ENCODE measurements around the gene TLR6. TPM values are rescaled to one million over a fixed set of nuclear protein-coding genes. Genes with fewer than 3 reads are reported as not detected.
A peak's percentile ranks its signal among the peaks of the same experiment; 100 is the strongest.
"Not testable (repeated sequence)": the region's sequence is repeated elsewhere in the genome, so short reads cannot be mapped to it uniquely, and the experiment has no call there.

The TLR6 gene
- polyA plus RNA-seq, 1 experiment, result 3.7 TPM

DNA sequence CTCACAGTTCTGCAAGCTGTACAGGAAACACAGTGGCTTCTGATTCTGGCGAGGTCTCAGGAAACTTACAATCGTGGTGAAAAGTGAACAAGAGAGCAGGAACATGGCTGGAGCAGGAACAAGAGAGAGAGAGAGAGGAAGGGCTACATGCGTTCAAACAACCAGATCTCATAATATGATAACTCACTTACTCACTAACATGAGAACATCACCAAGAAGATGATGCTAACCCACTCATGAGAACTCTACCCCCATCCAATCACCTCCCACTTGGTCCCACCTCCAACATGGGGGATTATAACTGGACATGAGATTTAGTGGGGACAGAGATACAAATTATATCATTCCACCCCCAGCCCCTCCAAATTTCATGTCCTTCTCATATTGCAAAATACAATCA, 42.2 kb downstream of the TLR6 start:
- Histone ChIP-seq H3K27me3 (ENCODE audit: control insufficient read depth, insufficient read depth, low read length) (peaks cover 2% of the 10 kb centered on the region), H3K27ac (ENCODE audit: low read depth, low read length) (no peak overlapping the region), H3K9me3 (ENCODE audit: control insufficient read depth, insufficient read depth, low read length) (no peaks in the 10 kb centered on the region; the same call in 1 of the 2 replicates), H3K4me3 (ENCODE audit: low read depth, low read length) (no peak overlapping the region)
- DNase-seq (ENCODE audit: low read depth, low spot score), result no peak
- ChIA-PET CTCF (interaction anchor here (2.7 to 4.8 kb wide), 2 partner anchors 10 to 32 kb away, joined by 8 to 31 read pairs; partner anchors contain the start of genes TLR1 and TLR10), POLR2A (no interaction called here)
- TF ChIP-seq, protein P1, sequence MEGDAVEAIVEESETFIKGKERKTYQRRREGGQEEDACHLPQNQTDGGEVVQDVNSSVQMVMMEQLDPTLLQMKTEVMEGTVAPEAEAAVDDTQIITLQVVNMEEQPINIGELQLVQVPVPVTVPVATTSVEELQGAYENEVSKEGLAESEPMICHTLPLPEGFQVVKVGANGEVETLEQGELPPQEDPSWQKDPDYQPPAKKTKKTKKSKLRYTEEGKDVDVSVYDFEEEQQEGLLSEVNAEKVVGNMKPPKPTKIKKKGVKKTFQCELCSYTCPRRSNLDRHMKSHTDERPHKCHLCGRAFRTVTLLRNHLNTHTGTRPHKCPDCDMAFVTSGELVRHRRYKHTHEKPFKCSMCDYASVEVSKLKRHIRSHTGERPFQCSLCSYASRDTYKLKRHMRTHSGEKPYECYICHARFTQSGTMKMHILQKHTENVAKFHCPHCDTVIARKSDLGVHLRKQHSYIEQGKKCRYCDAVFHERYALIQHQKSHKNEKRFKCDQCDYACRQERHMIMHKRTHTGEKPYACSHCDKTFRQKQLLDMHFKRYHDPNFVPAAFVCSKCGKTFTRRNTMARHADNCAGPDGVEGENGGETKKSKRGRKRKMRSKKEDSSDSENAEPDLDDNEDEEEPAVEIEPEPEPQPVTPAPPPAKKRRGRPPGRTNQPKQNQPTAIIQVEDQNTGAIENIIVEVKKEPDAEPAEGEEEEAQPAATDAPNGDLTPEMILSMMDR (IDR thresholded peaks at IDR 0.05; ENCODE audit: low read depth, low read length), result no peak

GRCh38 chr4:38811297-38811696, 45.3 kb downstream of the TLR6 start:
- Histone ChIP-seq H3K9me3 (ENCODE audit: control insufficient read depth, insufficient read depth, low read length) (no peaks in the 10 kb centered on the region; the same call in none of the 2 replicates), H3K27me3 (ENCODE audit: control insufficient read depth, insufficient read depth, low read length) (peaks cover 2% of the 10 kb centered on the region), H3K27ac (ENCODE audit: low read depth, low read length) (no peak overlapping the region), H3K4me3 (ENCODE audit: low read depth, low read length) (no peak overlapping the region)
- TF ChIP-seq, protein P1 (IDR thresholded peaks at IDR 0.05; ENCODE audit: low read depth, low read length), result no peak
- no peak for DNase-seq (ENCODE audit: low read depth, low spot score)
- CTCF ChIA-PET, result no interaction called here
- POLR2A ChIA-PET, result no interaction called here

DNA sequence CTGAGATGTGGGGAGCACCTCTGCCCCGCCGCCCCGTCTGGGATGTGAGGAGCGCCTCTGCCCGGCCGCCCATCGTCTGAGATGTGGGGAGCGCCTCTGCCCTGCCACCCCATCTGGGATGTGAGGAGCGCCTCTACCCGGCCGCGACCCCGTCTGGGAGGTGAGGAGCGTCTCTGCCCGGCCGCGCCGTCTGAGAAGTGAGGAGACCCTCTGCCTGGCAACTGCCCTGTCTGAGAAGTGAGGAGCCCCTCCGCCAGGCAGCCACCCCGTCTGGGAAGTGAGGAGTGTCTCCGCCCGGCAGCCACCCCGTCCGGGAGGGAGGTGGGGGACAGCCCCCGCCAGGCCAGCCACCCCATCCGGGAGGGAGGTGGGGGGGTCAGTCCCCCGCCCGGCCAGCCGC, 49.2 kb downstream of the TLR6 start:
- CTCF ChIA-PET; H3K4me3 ChIP-seq (ENCODE audit: low read depth, low read length); H3K9me3 ChIP-seq (ENCODE audit: control insufficient read depth, insufficient read depth, low read length); DNase-seq (ENCODE audit: low read depth, low spot score); H3K27ac ChIP-seq (ENCODE audit: low read depth, low read length); H3K27me3 ChIP-seq (ENCODE audit: control insufficient read depth, insufficient read depth, low read length); POLR2A ChIA-PET: not testable (repeated sequence)

GRCh38 chr4:38806251-38806650, 50.4 kb downstream of the TLR6 start:
- CTCF ChIA-PET, result interaction anchor here (1.1 to 2.6 kb wide), 2 partner anchors 11 to 15 kb away, joined by 3 to 20 read pairs; no protein-coding TSS in a partner anchor
- H3K4me3 ChIP-seq (ENCODE audit: low read depth, low read length); H3K9me3 ChIP-seq (ENCODE audit: control insufficient read depth, insufficient read depth, low read length); POLR2A ChIA-PET; H3K27ac ChIP-seq (ENCODE audit: low read depth, low read length); H3K27me3 ChIP-seq (ENCODE audit: control insufficient read depth, insufficient read depth, low read length); DNase-seq (ENCODE audit: low read depth, low spot score): not testable (repeated sequence)

DNA sequence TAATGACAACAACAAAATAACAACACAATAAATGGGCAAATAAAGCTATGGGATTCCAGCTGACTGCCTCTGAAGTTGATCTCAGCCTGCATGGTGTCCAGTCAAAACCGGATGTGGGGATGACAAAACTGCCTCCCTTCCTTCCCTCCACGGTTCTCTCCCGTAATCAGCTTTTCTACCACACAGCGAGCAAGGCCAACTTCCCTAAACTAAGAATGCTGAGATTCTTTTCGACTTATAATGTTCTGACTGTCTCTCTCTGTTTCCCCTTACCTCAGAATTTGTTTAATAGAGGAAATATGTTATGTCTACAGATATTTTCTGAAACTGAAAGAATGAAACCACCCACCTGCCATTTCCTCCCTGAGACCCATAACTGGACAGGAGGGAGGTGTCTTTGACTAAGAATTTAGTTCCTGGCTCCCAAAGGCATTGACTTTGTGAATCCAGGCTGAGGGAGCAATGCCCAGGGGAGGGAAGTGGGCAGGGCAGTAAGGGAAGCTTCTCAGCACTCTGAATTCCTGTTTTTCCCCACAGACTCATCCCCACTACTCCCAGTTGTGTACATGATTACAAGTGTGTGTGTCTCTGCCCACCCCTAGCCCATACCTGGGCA, 51.0 kb downstream of the TLR6 start:
- ChIA-PET CTCF (interaction anchor here (1.1 to 3.6 kb wide), 10 partner anchors 9 to 51 kb away, joined by 3 to 38 read pairs (median 12); partner anchors contain the start of genes TLR10 and TLR6), POLR2A (no interaction called here)
- Histone ChIP-seq H3K27me3 (ENCODE audit: control insufficient read depth, insufficient read depth, low read length) (no peaks in the 10 kb centered on the region), H3K9me3 (ENCODE audit: control insufficient read depth, insufficient read depth, low read length) (peaks cover 3% of the 10 kb centered on the region), H3K27ac (ENCODE audit: low read depth, low read length) (no peak overlapping the region), H3K4me3 (ENCODE audit: low read depth, low read length) (no peak overlapping the region)
- no peak for DNase-seq (ENCODE audit: low read depth, low spot score)
- TF ChIP-seq, protein P1 (IDR thresholded peaks at IDR 0.05; ENCODE audit: low read depth, low read length), result no peak

DNA sequence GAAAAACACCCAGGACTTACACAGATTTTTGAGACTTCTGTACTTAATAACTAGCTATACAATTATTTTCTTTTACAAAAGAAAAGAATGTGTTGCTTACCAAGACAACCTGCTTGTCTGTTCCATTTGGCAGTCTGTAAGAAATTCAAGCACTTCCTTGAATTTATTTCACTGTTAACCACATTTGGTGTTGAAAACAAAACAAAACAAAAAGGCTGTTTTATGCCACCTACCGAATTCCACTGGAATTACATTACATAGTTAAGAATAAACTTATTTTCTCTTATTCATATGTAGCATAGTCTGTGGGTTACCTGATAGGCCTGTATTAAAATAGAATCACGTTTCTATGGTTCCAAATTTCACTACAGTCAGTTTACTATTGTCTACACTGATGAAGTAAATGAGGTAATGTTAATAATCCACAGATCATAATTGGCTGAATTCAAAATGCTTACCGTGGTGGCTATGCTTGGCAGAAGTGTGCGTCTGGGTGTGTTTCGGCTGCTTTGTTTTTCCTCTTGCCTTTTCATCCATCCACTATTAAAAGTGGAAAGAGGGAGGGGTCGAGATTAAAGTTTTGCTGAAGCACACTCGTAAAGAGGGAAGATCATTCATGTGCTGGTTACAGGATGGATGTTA, 51.8 kb downstream of the TLR6 start, which contains the start of gene TLR1:
TLR1 (minus strand) TSS at position 138 of the 642 bp plus-strand sequence. CDS start 5,960 bp downstream, outside the sequence.
- H3K27ac ChIP-seq (ENCODE audit: low read depth, low read length), result no peak within 1 kb of the TSS
- DNase-seq (ENCODE audit: low read depth, low spot score), result no peak
- no peak within 1 kb of the TSS for H3K4me3 ChIP-seq (ENCODE audit: low read depth, low read length)
- H3K9me3 ChIP-seq (ENCODE audit: control insufficient read depth, insufficient read depth, low read length), result peaks cover 3% of the 10 kb centered on the region
- TF ChIP-seq, protein P1 (IDR thresholded peaks at IDR 0.05; ENCODE audit: low read depth, low read length), result peak; percentile 61
- no peaks in the 10 kb centered on the region for H3K27me3 ChIP-seq (ENCODE audit: control insufficient read depth, insufficient read depth, low read length)
- POLR2A ChIA-PET, result no interaction called here
- CTCF ChIA-PET, result interaction anchor here (0.6 to 3.6 kb wide), 21 partner anchors 9 to 742 kb away, joined by 3 to 38 read pairs (median 5); partner anchors contain the start of genes TLR10 and TLR6
